NB4 (cell line): ENCODE data around the gene MAST4.

Source experiments
- CTCF ChIP-seq: IDR thresholded peaks from one replicate; pipeline ENCODE4 v1.5.1; 2012; ENCODE audit warnings: low read depth, low read length
- MAX ChIP-seq: IDR thresholded peaks from 2 replicates; pipeline ENCODE4 v1.6.1; 2011; ENCODE audit warnings: low read depth, low read length
- POLR2A ChIP-seq: IDR thresholded peaks from 2 replicates; pipeline ENCODE4 v1.6.1; 2011; ENCODE audit warnings: mild to moderate bottlenecking; ENCODE audit not compliant: insufficient read length; ENCODE audit errors: extremely low read depth

- no peak for TF ChIP-seq CTCF
- no peak for TF ChIP-seq MAX
- no peak for TF ChIP-seq POLR2A
Measured at GRCh38 chr5:67123819-67124218, 527.6 kb downstream of the MAST4 start.
